Suprapubic skin (tissue), 3 donors: ENCODE measurements around the gene MALAT1.
"Not testable (repeated sequence)": the region's sequence is repeated elsewhere in the genome, so short reads cannot be mapped to it uniquely, and the experiment has no call there.

Experiments used
- EP300 ChIP-seq: sonication (generic); formaldehyde crosslinking; IDR thresholded peaks from one replicate; pipeline ENCODE4 v1.6.1; 2017; ENCODE audit warnings: antibody characterized with exemption
- POLR2A ChIP-seq, 2 donors: fragments of 450-650 bp; IDR thresholded peaks; one replicate each; pipeline ENCODE4 v1.6.1; 2017; ENCODE audit warnings: antibody characterized with exemption in 2 of 2, mild to moderate bottlenecking in 2 of 2, moderate library complexity in 2 of 2
- TF ChIP-seq, protein P1 (sequence below), 2 donors: fragments of 200-600 bp in 1 of 2; fragments of 450-650 bp in 1 of 2; sonication (generic) in 1 of 2; IDR thresholded peaks; one replicate each; pipeline ENCODE4 v1.5.1; 2016 to 2019; ENCODE audit warnings: antibody characterized with exemption in 2 of 2, mild to moderate bottlenecking in 1 of 2, moderate library complexity in 1 of 2

DNA sequence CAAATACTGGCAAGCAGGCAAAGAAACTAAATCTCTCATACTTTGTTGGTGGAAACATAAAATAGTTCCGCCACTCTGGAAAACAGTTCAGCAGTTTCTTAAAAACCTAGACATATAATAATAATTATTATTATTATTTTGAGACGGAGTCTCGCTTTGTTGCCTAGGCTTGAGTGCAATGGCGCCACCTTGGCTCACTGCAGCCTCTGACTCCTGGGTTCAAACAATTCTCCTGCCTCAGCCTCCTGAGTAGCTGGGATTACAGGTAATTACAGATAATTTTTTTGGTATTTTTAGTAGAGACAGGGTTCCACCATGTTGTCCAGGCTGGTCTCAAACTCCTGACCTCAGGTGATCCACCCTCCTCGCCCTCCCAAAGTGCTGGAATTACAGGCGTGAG is 31.5 kb upstream of the MALAT1 start:
- TF ChIP-seq, protein P1, sequence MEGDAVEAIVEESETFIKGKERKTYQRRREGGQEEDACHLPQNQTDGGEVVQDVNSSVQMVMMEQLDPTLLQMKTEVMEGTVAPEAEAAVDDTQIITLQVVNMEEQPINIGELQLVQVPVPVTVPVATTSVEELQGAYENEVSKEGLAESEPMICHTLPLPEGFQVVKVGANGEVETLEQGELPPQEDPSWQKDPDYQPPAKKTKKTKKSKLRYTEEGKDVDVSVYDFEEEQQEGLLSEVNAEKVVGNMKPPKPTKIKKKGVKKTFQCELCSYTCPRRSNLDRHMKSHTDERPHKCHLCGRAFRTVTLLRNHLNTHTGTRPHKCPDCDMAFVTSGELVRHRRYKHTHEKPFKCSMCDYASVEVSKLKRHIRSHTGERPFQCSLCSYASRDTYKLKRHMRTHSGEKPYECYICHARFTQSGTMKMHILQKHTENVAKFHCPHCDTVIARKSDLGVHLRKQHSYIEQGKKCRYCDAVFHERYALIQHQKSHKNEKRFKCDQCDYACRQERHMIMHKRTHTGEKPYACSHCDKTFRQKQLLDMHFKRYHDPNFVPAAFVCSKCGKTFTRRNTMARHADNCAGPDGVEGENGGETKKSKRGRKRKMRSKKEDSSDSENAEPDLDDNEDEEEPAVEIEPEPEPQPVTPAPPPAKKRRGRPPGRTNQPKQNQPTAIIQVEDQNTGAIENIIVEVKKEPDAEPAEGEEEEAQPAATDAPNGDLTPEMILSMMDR (IDR thresholded peaks at IDR 0.05): not testable (repeated sequence)
- not testable (repeated sequence) for TF ChIP-seq EP300; POLR2A (IDR thresholded peaks at IDR 0.05)
